A549 treated with Hydrocortisone at 1 μM for 4 hours (cell line): ENCODE measurements around the gene FBXW2. TPM values are rescaled to one million over a fixed set of nuclear protein-coding genes. Genes with fewer than 3 reads are reported as not detected.

ENCODE experiments used
- total RNA-seq: library from RNA; stranded (reverse); fragments of 200-300 nt; extraction: Qiagen RNA extraction; gene quantifications from 5 replicates; pipeline ENCODE4 v1.2.3, GENCODE V29; 2022

The FBXW2 gene, protein sequence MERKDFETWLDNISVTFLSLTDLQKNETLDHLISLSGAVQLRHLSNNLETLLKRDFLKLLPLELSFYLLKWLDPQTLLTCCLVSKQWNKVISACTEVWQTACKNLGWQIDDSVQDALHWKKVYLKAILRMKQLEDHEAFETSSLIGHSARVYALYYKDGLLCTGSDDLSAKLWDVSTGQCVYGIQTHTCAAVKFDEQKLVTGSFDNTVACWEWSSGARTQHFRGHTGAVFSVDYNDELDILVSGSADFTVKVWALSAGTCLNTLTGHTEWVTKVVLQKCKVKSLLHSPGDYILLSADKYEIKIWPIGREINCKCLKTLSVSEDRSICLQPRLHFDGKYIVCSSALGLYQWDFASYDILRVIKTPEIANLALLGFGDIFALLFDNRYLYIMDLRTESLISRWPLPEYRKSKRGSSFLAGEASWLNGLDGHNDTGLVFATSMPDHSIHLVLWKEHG
- 36.8 to 44.4 TPM (median 38.4 TPM) in 5 replicates for total RNA-seq

DNA sequence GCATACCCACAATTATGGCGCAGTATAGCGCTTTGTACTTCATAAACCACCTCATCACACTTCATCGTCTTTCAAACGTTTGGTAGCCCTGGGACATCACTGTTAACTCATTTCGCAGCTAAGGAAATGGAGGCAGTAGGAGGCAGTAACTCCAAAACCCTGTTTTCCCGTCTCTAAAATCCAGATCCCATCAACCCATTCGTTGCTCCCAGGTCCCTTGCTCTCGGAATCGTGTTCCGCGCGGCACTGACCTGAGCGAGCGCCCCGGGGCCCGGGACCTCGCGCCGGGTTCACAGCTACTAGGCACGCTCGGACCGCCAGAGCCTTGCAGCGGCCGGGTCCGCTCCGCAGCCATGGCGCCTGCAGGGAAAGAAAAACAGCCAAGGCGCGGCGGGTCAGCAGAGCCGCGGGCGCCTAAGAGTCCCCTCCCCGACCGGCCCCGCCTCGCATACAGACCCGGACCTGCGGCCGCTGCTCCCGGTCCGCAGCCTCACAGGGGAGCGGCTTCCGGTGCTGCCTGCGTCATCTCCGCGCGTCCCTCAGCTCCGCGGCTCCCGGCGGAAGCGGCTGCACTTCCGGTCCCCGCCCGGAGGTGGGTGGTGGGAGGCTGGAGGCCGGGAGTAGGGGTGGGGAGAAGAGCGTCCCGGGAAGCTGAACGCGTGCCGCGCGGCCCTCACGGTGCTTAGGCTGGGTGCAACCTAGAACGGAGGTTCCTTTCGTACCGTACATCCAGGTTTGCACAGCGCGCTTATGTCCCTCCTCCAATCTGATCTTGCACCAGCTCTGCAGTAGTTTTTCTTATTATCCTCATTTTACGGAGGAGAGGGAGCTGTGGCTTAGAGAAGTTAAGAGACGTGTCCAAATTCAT is at the start of gene FBXW2:
FBXW2 (minus strand) TSS at position 519 of the 868 bp plus-strand sequence. CDS start 5,158 bp downstream, outside the sequence.

DNA sequence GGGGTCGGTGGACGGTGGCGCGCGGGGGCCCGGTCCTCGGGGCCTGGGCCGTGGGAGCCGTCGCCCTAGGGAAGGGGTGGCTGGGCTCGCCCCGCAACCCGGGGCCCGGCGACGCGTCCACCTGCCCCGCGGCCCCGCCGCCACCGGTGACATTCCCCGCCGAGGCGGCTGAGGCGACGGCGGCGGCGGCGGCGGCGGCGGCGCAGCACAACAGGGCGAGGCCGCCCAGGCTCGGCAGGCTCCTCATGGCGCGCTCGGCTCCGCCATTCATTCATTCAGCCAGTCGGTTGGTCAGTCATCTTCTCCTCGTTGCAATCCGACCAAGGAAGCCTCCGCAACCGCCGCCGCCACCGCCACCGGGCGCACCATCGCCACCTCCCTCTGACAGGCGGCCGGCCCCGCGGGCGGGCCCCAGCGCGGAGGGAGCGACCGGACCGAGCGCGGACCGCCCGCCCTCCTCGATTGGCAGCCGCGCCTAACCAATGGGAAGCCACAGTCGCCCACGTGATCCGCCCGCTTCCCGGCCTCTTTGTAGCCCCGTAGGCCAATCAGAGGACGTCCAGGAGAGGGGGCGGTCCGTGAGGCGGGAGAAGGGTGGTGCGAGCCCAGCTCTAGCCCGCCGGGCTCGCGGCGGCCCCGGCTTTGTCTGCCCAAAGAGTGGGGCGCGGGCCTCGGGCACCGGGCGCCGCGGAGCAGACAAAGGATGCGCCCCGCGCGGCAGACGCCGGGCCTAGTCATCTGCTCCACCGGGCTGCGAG is 78.9 kb downstream of the FBXW2 start, which contains the start of gene MEGF9:
MEGF9 (minus strand) TSS at position 383 of the 758 bp plus-strand sequence; CDS start at position 271, 112 bp downstream.

Other genes with a start within 250 kb of the FBXW2 start
- gene CDK5RAP2, start 213.2 kb downstream of the FBXW2 start, total RNA-seq = 26.0 to 31.6 TPM (median 27.9 TPM) in 5 replicates
- 16.2 to 26.1 TPM (median 20.5 TPM) in 5 replicates for gene MEGF9, start 78.9 kb downstream of the FBXW2 start, total RNA-seq
- gene PSMD5, start 49.5 kb upstream of the FBXW2 start, total RNA-seq = 28.0 to 37.7 TPM (median 29.8 TPM) in 5 replicates
- gene PHF19, start 83.8 kb upstream of the FBXW2 start, total RNA-seq = 81.6 to 138 TPM (median 121 TPM) in 5 replicates
- 1.7 to 2.7 TPM (median 2.4 TPM) in 5 replicates for gene TRAF1, start 133.4 kb upstream of the FBXW2 start, total RNA-seq